Spleen (tissue), 11 donors: Measurements from ENCODE around the gene SENP3. TPM values are rescaled to one million over a fixed set of nuclear protein-coding genes. Genes with fewer than 3 reads are reported as not detected.

Experiments
- DNase-seq: peaks from one replicate; pipeline ENCODE4 v3.0.0-alpha.2; 2020
- H3K27ac ChIP-seq, 8 donors: fragments of 200-600 bp; sonication (generic) in 7 of 8; 1 replicate in 4 of 8; 2 replicates in 4 of 8; pipeline versions ENCODE4 v1.5.0 to v1.8.0; 2016 to 2021; ENCODE audit warnings: inconsistent platforms in 4 of 8, mild to moderate bottlenecking in 4 of 8, moderate library complexity in 1 of 8
- H3K27me3 ChIP-seq, 7 donors: fragments of 200-600 bp; sonication (generic) in 6 of 7; replicated peaks in 1 of 7; 1 replicate in 4 of 7; 2 replicates in 3 of 7; pipeline versions ENCODE4 v1.5.0 to v1.8.0; 2016 to 2021; ENCODE audit warnings: inconsistent platforms in 3 of 7, mild to moderate bottlenecking in 1 of 7
- H3K36me3 ChIP-seq, 6 donors: fragments of 200-600 bp; sonication (generic) in 5 of 6; 1 replicate in 4 of 6; 2 replicates in 2 of 6; pipeline versions ENCODE4 v1.5.0 to v1.8.0; 2016 to 2021; ENCODE audit warnings: inconsistent platforms in 2 of 6
- H3K4me1 ChIP-seq, 6 donors: fragments of 200-600 bp; sonication (generic) in 5 of 6; 1 replicate in 3 of 6; 2 replicates in 3 of 6; pipeline versions ENCODE4 v1.5.0 to v1.8.0; 2016 to 2021; ENCODE audit warnings: inconsistent platforms in 3 of 6
- H3K4me3 ChIP-seq, 8 donors: fragments of 200-600 bp; sonication (generic) in 7 of 8; 1 replicate in 4 of 8; 2 replicates in 4 of 8; pipeline versions ENCODE4 v1.5.0 to v1.8.0; 2016 to 2021; ENCODE audit warnings: inconsistent platforms in 4 of 8, mild to moderate bottlenecking in 4 of 8, moderate library complexity in 2 of 8
- H3K9me3 ChIP-seq, 8 donors: fragments of 200-600 bp; sonication (generic) in 7 of 8; 1 replicate in 4 of 8; 2 replicates in 4 of 8; pipeline versions ENCODE4 v1.5.0 to v1.8.0; 2016 to 2021; ENCODE audit warnings: inconsistent platforms in 4 of 8
- POLR2A ChIP-seq, 3 donors: fragments of 450-650 bp; IDR thresholded peaks; one replicate each; pipeline ENCODE4 v1.5.1; 2017; ENCODE audit warnings: antibody characterized with exemption in 3 of 3, mild to moderate bottlenecking in 1 of 3
- POLR2AphosphoS5 ChIP-seq, 3 donors: sonication (generic); formaldehyde crosslinking; IDR thresholded peaks; one replicate each; pipeline ENCODE4 v1.5.1; 2017; ENCODE audit warnings: antibody characterized with exemption in 3 of 3
- WGBS, 5 donors: extraction: QIAGEN DNeasy Blood & Tissue Kit in 3 of 5; methylation state at CpG; one replicate each; pipeline versions ENCODE4 v1.1.5 to v1.1.7; 2013 to 2018; 5-methylcytosine and 5-hydroxymethylcytosine counted together
- intact Hi-C: fragments of 100-400 bp; cut with DNase I; formaldehyde crosslinking; loops from one replicate; pipeline ENCODE4 v1.15.0; 2023; ENCODE audit warnings: low total_unique reads
- polyA plus RNA-seq, 3 donors: library from polyadenylated mRNA; stranded (reverse); fragments of 200-250 nt; gene quantifications; one replicate each; pipeline ENCODE4 v1.2.1, GENCODE V29; 2013
- total RNA-seq, 7 donors: library from RNA; depleted of rRNA in 3 of 7; stranded (reverse); fragments of >200 nt in 3 of 7; fragmentation: NEBNext Ultra II Directional in 4 of 7; extraction: Animal tissue kit (Norgen Biotek cat#: 25700) in 4 of 7; gene quantifications; one replicate each; pipeline versions ENCODE4 v1.1.0 to v1.2.1, GENCODE V29; 2016 to 2021
- TF ChIP-seq, protein P1 (sequence below), 11 experiments: fragments of 200-600 bp in 7 of 11; fragments of 450-650 bp in 4 of 11; sonication (generic) in 4 of 11; IDR thresholded peaks in 8 of 11; conservative IDR thresholded peaks in 3 of 11; 1 replicate in 7 of 11; 2 replicates in 4 of 11; pipeline versions ENCODE4 v1.4.0 to v1.8.0; 2016 to 2021; ENCODE audit warnings: antibody characterized with exemption in 11 of 11, inconsistent platforms in 4 of 11, mild to moderate bottlenecking in 1 of 11
- donor health status: healthy with polysubstance abuse.
- donor health status: DM: no; HTN: no; CAD: no; lungs with moderate emphysema.
- donor health status: DM: no; HTN: no; CAD: no.
- donor health status: Bipolar disorder and iron deficiency.
- donor health status: healthy.
- donor health status: DM: no; HTN: no; CAD: no.
- donor health status: DM: yes; HTN: yes; CAD: no.

Gene SENP3
- total and polyA plus RNA-seq, 10 donors, result 36.3 to 71.7 (median 43.1) TPM

DNA sequence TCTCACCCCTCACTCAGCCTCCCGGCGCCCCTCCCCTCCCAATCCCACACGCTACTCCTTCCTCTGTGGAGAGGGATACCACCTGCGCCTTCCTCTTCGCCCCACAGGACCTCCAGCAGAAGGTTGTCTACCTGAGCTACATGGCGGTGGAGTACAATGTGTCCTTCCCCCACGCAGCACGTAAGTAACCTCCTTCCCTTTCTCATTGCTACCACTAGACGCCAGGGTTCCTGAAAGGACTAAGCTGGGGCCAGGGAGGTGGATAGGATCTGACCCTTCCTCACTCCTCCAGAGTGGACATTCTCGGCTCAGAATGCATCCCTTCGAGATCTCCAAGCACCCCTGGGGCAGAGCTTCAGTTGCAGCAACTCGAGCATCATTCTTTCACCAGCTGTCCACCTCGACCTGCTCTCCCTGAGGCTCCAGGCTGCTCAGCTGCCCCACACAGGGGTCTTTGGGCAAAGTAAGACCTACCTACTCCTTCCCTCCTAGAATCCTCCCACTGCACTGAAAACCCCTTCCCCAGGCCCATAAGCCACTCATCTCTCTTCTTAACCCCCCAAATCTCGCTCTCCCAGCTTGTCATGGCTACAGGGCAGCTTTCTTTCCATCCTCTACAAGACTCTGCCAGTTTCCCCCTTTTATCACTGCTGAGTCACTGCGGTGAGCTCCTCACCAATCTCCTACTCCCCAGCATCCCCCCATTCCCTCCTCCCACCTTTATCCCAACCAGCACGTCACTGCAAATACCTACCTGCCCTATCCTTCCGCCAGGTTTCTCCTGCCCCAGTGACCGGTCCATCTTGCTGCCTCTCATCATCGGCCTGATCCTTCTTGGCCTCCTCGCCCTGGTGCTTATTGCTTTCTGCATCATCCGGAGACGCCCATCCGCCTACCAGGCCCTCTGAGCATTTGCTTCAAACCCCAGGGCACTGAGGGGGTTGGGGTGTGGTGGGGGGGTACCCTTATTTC is 19.2 kb downstream of the SENP3 start:
- WGBS, 5 donors, result 75 to 81% (median 76%) methylated on average over 23 of the region's 23 CpGs
- Histone ChIP-seq H3K4me3 (peak overlapping the region; percentile 4 to 82 (median 43)), H3K27me3 (no peaks in the 10 kb centered on the region), H3K36me3 (peaks cover 8 to 57% (median 33%) of the 10 kb centered on the region in 6 donors), H3K27ac (peak overlapping the region; percentile 81 to 99 (median 96)), H3K4me1 (peaks cover 56 to 95% (median 88%) of the 10 kb centered on the region in 6 donors), H3K9me3 (no peaks in the 10 kb centered on the region)
- intact Hi-C loops, result no loop called here
- TF ChIP-seq, protein P1, sequence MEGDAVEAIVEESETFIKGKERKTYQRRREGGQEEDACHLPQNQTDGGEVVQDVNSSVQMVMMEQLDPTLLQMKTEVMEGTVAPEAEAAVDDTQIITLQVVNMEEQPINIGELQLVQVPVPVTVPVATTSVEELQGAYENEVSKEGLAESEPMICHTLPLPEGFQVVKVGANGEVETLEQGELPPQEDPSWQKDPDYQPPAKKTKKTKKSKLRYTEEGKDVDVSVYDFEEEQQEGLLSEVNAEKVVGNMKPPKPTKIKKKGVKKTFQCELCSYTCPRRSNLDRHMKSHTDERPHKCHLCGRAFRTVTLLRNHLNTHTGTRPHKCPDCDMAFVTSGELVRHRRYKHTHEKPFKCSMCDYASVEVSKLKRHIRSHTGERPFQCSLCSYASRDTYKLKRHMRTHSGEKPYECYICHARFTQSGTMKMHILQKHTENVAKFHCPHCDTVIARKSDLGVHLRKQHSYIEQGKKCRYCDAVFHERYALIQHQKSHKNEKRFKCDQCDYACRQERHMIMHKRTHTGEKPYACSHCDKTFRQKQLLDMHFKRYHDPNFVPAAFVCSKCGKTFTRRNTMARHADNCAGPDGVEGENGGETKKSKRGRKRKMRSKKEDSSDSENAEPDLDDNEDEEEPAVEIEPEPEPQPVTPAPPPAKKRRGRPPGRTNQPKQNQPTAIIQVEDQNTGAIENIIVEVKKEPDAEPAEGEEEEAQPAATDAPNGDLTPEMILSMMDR (IDR thresholded peaks at IDR 0.05 in 8 of 11, conservative IDR thresholded peaks at IDR 0.05 in 3 of 11), result no peak
- no peak for TF ChIP-seq POLR2A (IDR thresholded peaks at IDR 0.05)
- TF ChIP-seq POLR2AphosphoS5 (IDR thresholded peaks at IDR 0.05), result no peak
- no peak for DNase-seq

DNA sequence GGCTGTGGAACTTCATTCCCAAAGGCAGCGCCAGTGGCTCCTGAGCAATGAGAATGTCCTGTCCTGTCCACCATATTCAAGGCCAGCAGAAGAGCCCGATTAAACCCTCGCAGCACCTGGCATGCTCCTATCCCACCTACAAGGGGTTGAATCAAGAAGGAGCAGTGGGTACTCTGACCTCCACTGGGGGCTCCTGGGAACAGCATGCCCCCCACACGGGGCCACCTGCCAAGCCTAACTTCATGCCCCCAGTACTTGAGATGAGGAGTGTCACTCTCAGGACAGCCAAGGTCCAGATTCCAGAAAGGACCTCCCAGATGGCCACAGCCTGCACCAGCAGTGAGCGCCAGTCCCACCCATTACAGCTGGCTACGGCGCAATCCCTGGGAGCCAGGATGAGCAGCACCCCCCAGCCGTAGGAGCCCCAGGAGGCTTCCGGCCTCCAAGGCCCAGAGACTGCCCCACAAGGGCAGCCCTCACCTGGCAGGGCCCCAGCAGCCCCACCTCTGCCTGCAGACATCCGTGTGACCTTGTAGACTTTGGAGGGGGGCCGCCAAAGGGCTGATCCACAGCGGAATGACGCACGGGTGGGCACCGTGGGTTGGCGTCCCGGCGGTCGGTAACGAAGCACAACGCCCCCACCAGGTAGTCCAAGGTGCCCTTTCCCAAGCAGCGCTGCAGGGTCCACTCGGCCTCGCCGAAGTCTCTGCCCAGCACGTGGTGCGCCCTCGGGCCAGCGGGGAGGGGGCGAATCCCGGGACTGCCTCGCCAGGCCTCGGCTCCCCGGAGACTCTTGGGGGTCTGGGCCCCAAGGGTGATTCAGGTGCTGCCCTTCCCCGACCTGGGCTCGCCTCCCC is 20.9 kb downstream of the SENP3 start:
- TF ChIP-seq, protein P1 (IDR thresholded peaks at IDR 0.05 in 8 of 11, conservative IDR thresholded peaks at IDR 0.05 in 3 of 11), result no peak
- peak in 1 of 3 donors; percentile 4 for TF ChIP-seq POLR2AphosphoS5 (IDR thresholded peaks at IDR 0.05)
- Histone ChIP-seq H3K4me3 (peak overlapping the region in 7 of 8 donors; percentile 51 to 82 (median 59)), H3K9me3 (no peaks in the 10 kb centered on the region), H3K4me1 (peaks cover 53 to 92% (median 76%) of the 10 kb centered on the region in 6 donors), H3K27ac (peak overlapping the region; percentile 94 to 99 (median 98)), H3K27me3 (no peaks in the 10 kb centered on the region), H3K36me3 (peaks cover 0 to 57% (median 24%) of the 10 kb centered on the region in 6 donors)
- intact Hi-C loops, result no loop called here
- DNase-seq, result peak; percentile 90
- 77 to 87% (median 83%) methylated on average over 19 to 36 of the region's 36 CpGs for WGBS, 5 donors

DNA sequence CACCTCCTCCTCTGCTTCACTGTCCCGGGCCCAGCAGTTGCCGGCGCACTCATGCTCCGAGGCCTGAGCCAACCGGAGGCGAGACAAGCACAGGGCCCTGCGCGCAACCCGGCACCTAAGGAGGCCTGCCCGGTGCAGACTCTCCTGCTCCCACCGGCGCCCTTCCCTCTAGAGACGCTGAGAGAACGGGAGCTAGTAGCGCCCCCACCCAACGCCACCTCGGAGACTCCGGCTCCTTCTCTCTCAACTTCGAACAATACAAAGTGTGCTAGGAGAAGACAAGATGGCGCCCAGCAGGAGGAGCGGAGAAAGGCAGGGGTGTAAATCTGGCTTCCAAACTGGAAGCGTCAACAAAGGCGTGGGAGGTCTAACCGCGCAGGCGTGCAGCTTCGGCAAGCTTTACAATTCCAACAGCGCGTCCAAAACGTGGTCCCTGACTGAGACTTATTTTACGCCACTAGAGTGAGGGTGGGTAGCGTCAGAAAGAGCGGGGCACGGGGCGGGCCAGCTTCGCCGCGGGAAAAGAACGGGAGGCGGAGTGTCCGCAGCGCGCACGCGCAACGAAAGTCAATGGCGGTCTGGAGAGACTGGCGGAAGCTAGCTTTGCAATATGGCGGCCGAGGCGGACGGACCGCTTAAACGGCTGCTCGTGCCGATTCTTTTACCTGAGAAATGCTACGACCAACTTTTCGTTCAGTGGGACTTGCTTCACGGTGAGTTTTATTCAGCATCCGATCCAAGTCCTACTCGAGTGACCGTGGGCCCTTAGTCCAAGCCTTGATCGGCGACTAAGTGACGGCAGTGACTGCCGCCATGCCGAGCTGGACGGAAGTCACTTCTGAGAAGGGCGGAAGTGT is 21.8 kb downstream of the SENP3 start, which contains the start of gene MPDU1:
MPDU1 (plus strand) TSS at position 600 of the 857 bp plus-strand sequence; CDS start at position 611, 11 bp downstream.
- Histone ChIP-seq H3K27me3 (no peaks in the 10 kb centered on the region), H3K4me3 (peak within 1 kb of the TSS; percentile 51 to 82 (median 62)), H3K9me3 (no peaks in the 10 kb centered on the region), H3K4me1 (peaks cover 53 to 92% (median 68%) of the 10 kb centered on the region in 6 donors), H3K36me3 (peaks cover 0 to 57% (median 19%) of the 10 kb centered on the region in 6 donors), H3K27ac (peak within 1 kb of the TSS; percentile 94 to 99 (median 98))
- DNase-seq, result peak; percentile 97
- intact Hi-C loops, result no loop called here
- TF ChIP-seq, protein P1 (IDR thresholded peaks at IDR 0.05 in 8 of 11, conservative IDR thresholded peaks at IDR 0.05 in 3 of 11), result peak in 1 of 11 experiments; percentile 15
- TF ChIP-seq POLR2A (IDR thresholded peaks at IDR 0.05) (peak in 1 of 3 donors; percentile 18), POLR2AphosphoS5 (IDR thresholded peaks at IDR 0.05) (peak; percentile 89 to 93 (median 91))
- 14 to 18% (median 17%) methylated on average over 64 to 69 of the region's 69 CpGs for WGBS, 5 donors
